HCT116 (cell line): Measurements from ENCODE around the gene TBCD. TPM values are rescaled to one million over a fixed set of nuclear protein-coding genes. Genes with fewer than 3 reads are reported as not detected.

Source experiments
- ATAC-seq: fragments of 200-7000 bp; cut with Tn5 transposase; 2 replicates; pipeline ENCODE4 v1.9.1; 2020; ENCODE audit warnings: mild to moderate bottlenecking, moderate library complexity
- BruUV-seq: library from RNA; stranded (reverse); fragments of 400-500 nt; replicated peaks from 2 replicates; lab custom pipeline; 2021; lab: Mats Ljungman, UMichigan
- CTCF ChIA-PET: fragments of 300-600 bp; sonication (Branson Sonifier 250); formaldehyde crosslinking; loops from one replicate; lab custom pipeline; 2021; ENCODE audit warnings: antibody characterized with exemption; lab: Charles Lee
- POLR2A ChIA-PET: fragments of 300-600, 350-600 bp; sonication (Branson Sonifier 250); formaldehyde crosslinking; loops from one replicate; lab custom pipeline; 2021; ENCODE audit warnings: antibody characterized with exemption; lab: Charles Lee
- RAD21 ChIA-PET, 2 experiments: fragments of 300-600 bp; sonication (Branson Sonifier 250); formaldehyde crosslinking; loops; one replicate each; lab custom pipeline; 2023; ENCODE audit warnings: low total read pairs in 2 of 2; ENCODE audit not compliant: uncharacterized antibody in 2 of 2, unreplicated experiment in 2 of 2, low non-redundant PET in 1 of 2; lab: Charles Lee
- DNase-seq: peaks from one replicate; pipeline ENCODE4 v3.0.0-alpha.2; 2010; ENCODE audit warnings: low read depth, low spot score
- H2AFZ ChIP-seq: fragments of 200-600 bp; shearing (Covaris generic), sonication (generic); 2 replicates; pipeline ENCODE4 v1.6.1; 2017; ENCODE audit warnings: low read depth, mixed run types, mixed read lengths, antibody characterized with exemption, low read length; ENCODE audit not compliant: poor library complexity, severe bottlenecking
- H3K27ac ChIP-seq: 2 replicates; pipeline ENCODE4 v1.5.1; 2012; ENCODE audit warnings: low read depth, low read length
- H3K27me3 ChIP-seq: fragments of 200-600 bp; sonication (generic); 2 replicates; pipeline ENCODE4 v1.6.1; 2016; ENCODE audit warnings: mixed run types, low read length, mixed read lengths; ENCODE audit not compliant: insufficient read depth
- H3K36me3 ChIP-seq, 2 experiments: fragments of 200-500 bp in 1 of 2; fragments of 200-600 bp in 1 of 2; sonication (Bioruptor generic) in 1 of 2; sonication (generic) in 1 of 2; 2 replicates each; pipeline versions ENCODE4 v1.5.1 to v1.6.1; 2014 to 2016; ENCODE audit warnings: low read length in 2 of 2, inconsistent platforms in 1 of 2, mixed read lengths in 1 of 2, mixed run types in 1 of 2; ENCODE audit not compliant: insufficient read depth in 2 of 2, control insufficient read depth in 1 of 2
- H3K4me1 ChIP-seq, 2 experiments: fragments of 200-600 bp in 1 of 2; sonication (generic) in 1 of 2; 2 replicates each; pipeline versions ENCODE4 v1.5.1 to v1.6.1; 2012 to 2017; ENCODE audit warnings: low read length in 2 of 2, inconsistent platforms in 1 of 2, mild to moderate bottlenecking in 1 of 2, mixed read lengths in 1 of 2, mixed run types in 1 of 2, moderate library complexity in 1 of 2; ENCODE audit not compliant: insufficient read depth in 2 of 2, control insufficient read depth in 1 of 2
- H3K4me2 ChIP-seq: fragments of 200-600 bp; sonication (generic); 2 replicates; pipeline ENCODE4 v1.6.1; 2017; ENCODE audit warnings: mixed run types, low read length, mixed read lengths
- H3K4me3 ChIP-seq, 2 experiments: fragments of 200-600 bp in 1 of 2; sonication (generic) in 1 of 2; replicated peaks in 1 of 2; 2 replicates each; pipeline ENCODE4 v1.5.1; 2011 to 2016; ENCODE audit warnings: low read length in 2 of 2, control low read depth in 1 of 2, low read depth in 1 of 2, mild to moderate bottlenecking in 1 of 2, mixed read lengths in 1 of 2, mixed run types in 1 of 2
- H3K79me2 ChIP-seq: fragments of 200-600 bp; sonication (generic); 2 replicates; pipeline ENCODE4 v1.6.1; 2017; ENCODE audit warnings: mild to moderate bottlenecking, mixed run types, low read length, moderate library complexity, mixed read lengths; ENCODE audit not compliant: insufficient read depth
- H3K9ac ChIP-seq: fragments of 200-600 bp; sonication (generic); 2 replicates; pipeline ENCODE4 v1.6.1; 2016; ENCODE audit warnings: low read length, mixed read lengths
- H3K9me2 ChIP-seq: fragments of 200-600 bp; sonication (generic), shearing (Covaris generic); 2 replicates; pipeline ENCODE4 v1.6.1; 2017; ENCODE audit warnings: mixed run types, mild to moderate bottlenecking, moderate library complexity; ENCODE audit not compliant: insufficient read depth
- H3K9me3 ChIP-seq, 2 experiments: fragments of 200-500 bp in 1 of 2; fragments of 200-600 bp in 1 of 2; sonication (Bioruptor generic) in 1 of 2; sonication (generic) in 1 of 2; 2 replicates each; pipeline ENCODE4 v1.6.1; 2014 to 2017; ENCODE audit warnings: low read length in 2 of 2, mixed read lengths in 2 of 2, inconsistent platforms in 1 of 2, low read depth in 1 of 2, mild to moderate bottlenecking in 1 of 2, mixed run types in 1 of 2, moderate library complexity in 1 of 2; ENCODE audit not compliant: control insufficient read depth in 1 of 2, insufficient read depth in 1 of 2
- H4K20me1 ChIP-seq: fragments of 200-600 bp; sonication (generic), shearing (Covaris generic); 2 replicates; pipeline ENCODE4 v1.6.1; 2017; ENCODE audit warnings: mixed run types, mild to moderate bottlenecking, moderate library complexity; ENCODE audit not compliant: insufficient read depth
- ATF3 ChIP-seq: IDR thresholded peaks from 2 replicates; pipeline ENCODE4 v1.6.1; 2012
- CTCF ChIP-seq, 3 experiments: fragments of 200-600 bp in 1 of 3; sonication (generic) in 1 of 3; IDR thresholded peaks in 2 of 3; conservative IDR thresholded peaks in 1 of 3; 2 replicates each; pipeline ENCODE4 v1.5.1; 2012 to 2017; ENCODE audit warnings: low read depth in 2 of 3, low read length in 2 of 3, antibody characterized with exemption in 1 of 3, borderline replicate concordance in 1 of 3, control low read depth in 1 of 3, mild to moderate bottlenecking in 1 of 3, mixed read lengths in 1 of 3, mixed run types in 1 of 3, moderate library complexity in 1 of 3; ENCODE audit not compliant: insufficient read depth in 1 of 3
- EGR1 ChIP-seq: IDR thresholded peaks from 2 replicates; pipeline ENCODE4 v1.6.1; 2012; ENCODE audit warnings: low read depth
- POLR2A ChIP-seq: IDR thresholded peaks from 2 replicates; pipeline ENCODE4 v1.7.0; 2011; ENCODE audit warnings: borderline replicate concordance; ENCODE audit not compliant: insufficient read depth, insufficient read length; ENCODE audit errors: extremely low read depth
- SRF ChIP-seq: IDR thresholded peaks from 2 replicates; pipeline ENCODE4 v1.6.1; 2012; ENCODE audit warnings: low read depth
- YY1 ChIP-seq: IDR thresholded peaks from 2 replicates; pipeline ENCODE4 v1.6.1; 2011; ENCODE audit warnings: low read length, low read depth, moderate library complexity, mild to moderate bottlenecking; ENCODE audit not compliant: insufficient replicate concordance; ENCODE audit errors: extremely low read depth
- ZNF274 ChIP-seq: fragments of 200-500 bp; sonication (Bioruptor generic); IDR thresholded peaks from 2 replicates; pipeline ENCODE4 v1.6.1; 2014; ENCODE audit warnings: mild to moderate bottlenecking, low read depth, low read length, inconsistent platforms
- intact Hi-C: fragments of 100-400 bp; cut with micrococcal nuclease; formaldehyde crosslinking; loops from 2 replicates; pipeline ENCODE4 v1.10.0; 2022
- total RNA-seq: library from RNA; stranded (reverse); gene quantifications from one replicate; pipeline ENCODE4 v1.2.1, GENCODE V29; 2021; ENCODE audit not compliant: unreplicated experiment

The TBCD gene
- total RNA-seq, 1 experiment from 2014 or later = 152 TPM

- Histone ChIP-seq H3K4me2 (no peak overlapping the region), H3K9me2 (no peaks in the 10 kb centered on the region), H3K79me2 (no peaks in the 10 kb centered on the region), H3K4me3 (no peak overlapping the region), H3K36me3 (peaks cover 10 to 43% of the 10 kb centered on the region in 2 experiments), H3K9me3 (peaks cover 7 to 10% of the 10 kb centered on the region in 2 experiments; a peak in 3 of 4 replicates), H3K27me3 (no peaks in the 10 kb centered on the region), H4K20me1 (no peaks in the 10 kb centered on the region), H2AFZ (no peak overlapping the region), H3K9ac (no peak overlapping the region), H3K27ac (no peak overlapping the region), H3K4me1 (no peaks in the 10 kb centered on the region)
- ChIA-PET RAD21 (no interaction called here), POLR2A (no interaction called here), CTCF (no interaction called here)
- ATAC-seq (no peak), DNase-seq (no peak)
- no TSS peak for BruUV-seq
- no peak for TF ChIP-seq CTCF (IDR thresholded peaks at IDR 0.05 in 2 of 3, conservative IDR thresholded peaks at IDR 0.05 in 1 of 3; ENCODE audit: borderline replicate concordance in 1 of 3, insufficient read depth in 1 of 3, low read depth in 2 of 3, low read length in 2 of 3)
- TF ChIP-seq POLR2A = no peak
- no peak for TF ChIP-seq SRF
- TF ChIP-seq ZNF274 = no peak
- intact Hi-C loops = no loop called here
Observed at GRCh38 chr17:82939621-82940135, 187.8 kb downstream of the TBCD start.

- POLR2A ChIA-PET = no interaction called here
- H2AFZ ChIP-seq = no peak overlapping the region
- no peak overlapping the region for H3K27ac ChIP-seq
- H4K20me1 ChIP-seq = no peaks in the 10 kb centered on the region
- RAD21 ChIA-PET = no interaction called here
- no peaks in the 10 kb centered on the region for H3K4me1 ChIP-seq
- H3K79me2 ChIP-seq = no peaks in the 10 kb centered on the region
- peaks cover 14 to 17% of the 10 kb centered on the region in 2 experiments; a peak in 3 of 4 replicates for H3K9me3 ChIP-seq
- no TSS peak for BruUV-seq
- no peaks in the 10 kb centered on the region for H3K27me3 ChIP-seq
- no peaks in the 10 kb centered on the region for H3K9me2 ChIP-seq
- DNase-seq (no peak), ATAC-seq (no peak)
- H3K36me3 ChIP-seq = peaks cover 10 to 50% of the 10 kb centered on the region in 2 experiments
- H3K4me2 ChIP-seq = no peak overlapping the region
- CTCF ChIA-PET = no interaction called here
- intact Hi-C loops = no loop called here
- TF ChIP-seq ATF3 (no peak), ZNF274 (no peak), EGR1 (no peak), YY1 (no peak)
- H3K4me3 ChIP-seq = no peak overlapping the region
- H3K9ac ChIP-seq = no peak overlapping the region
Observed at GRCh38 chr17:82940226-82941020, 188.6 kb downstream of the TBCD start.
